HepG2 (cell line): ENCODE measurements around the gene KCNMB4. TPM values are rescaled to one million over a fixed set of nuclear protein-coding genes. Genes with fewer than 3 reads are reported as not detected.
A peak's percentile ranks its signal among the peaks of the same experiment; 100 is the strongest.

ENCODE experiments used
- AGO2 ChIP-seq: fragments of 200-400 bp; formaldehyde crosslinking; optimal IDR thresholded peaks from 2 replicates; pipeline ENCODE3; 2017; ENCODE audit warnings: mild to moderate bottlenecking, low read depth, low read length, moderate library complexity
- ATF6 ChIP-seq: sonication (generic); formaldehyde crosslinking; conservative IDR thresholded peaks from 2 replicates; pipeline ENCODE4 v1.4.0; 2020; ENCODE audit warnings: missing genetic modification reagents
- CHD2 ChIP-seq: IDR thresholded peaks from 2 replicates; pipeline ENCODE4 v1.6.1; 2011; ENCODE audit warnings: low read depth, low read length, improper control_type of control experiment
- E2F1 ChIP-seq: sonication (generic); formaldehyde crosslinking; IDR thresholded peaks from 2 replicates; pipeline ENCODE4 v1.5.0; 2020; ENCODE audit warnings: missing genetic modification reagents
- HNRNPLL ChIP-seq: fragments of 200-400 bp; formaldehyde crosslinking; IDR thresholded peaks from 2 replicates; pipeline ENCODE4 v1.6.1; 2017; ENCODE audit warnings: mild to moderate bottlenecking, low read depth, low read length; ENCODE audit not compliant: poor library complexity, severe bottlenecking
- MTF2 ChIP-seq: sonication (generic); formaldehyde crosslinking; IDR thresholded peaks from 2 replicates; pipeline ENCODE4 v1.5.0; 2020; ENCODE audit warnings: missing genetic modification reagents, borderline replicate concordance
- NR2C2 ChIP-seq: sonication (generic); formaldehyde crosslinking; IDR thresholded peaks from 2 replicates; pipeline ENCODE4 v1.4.0; 2020; ENCODE audit warnings: missing genetic modification reagents, mild to moderate bottlenecking, moderate library complexity, borderline replicate concordance
- PATZ1 ChIP-seq: sonication (generic); formaldehyde crosslinking; IDR thresholded peaks from 2 replicates; pipeline ENCODE4 v1.4.0; 2020; ENCODE audit warnings: missing genetic modification reagents
- PAX8 ChIP-seq: sonication (generic); formaldehyde crosslinking; IDR thresholded peaks from 2 replicates; pipeline ENCODE4 v1.8.0; 2022; ENCODE audit warnings: mild to moderate bottlenecking, missing genetic modification reagents, borderline replicate concordance
- REXO4 ChIP-seq: sonication (generic); formaldehyde crosslinking; IDR thresholded peaks from 2 replicates; pipeline ENCODE4 v1.8.0; 2022; ENCODE audit warnings: missing genetic modification reagents, mild to moderate bottlenecking, borderline replicate concordance
- SIN3B ChIP-seq: fragments of 150-350 bp; IDR thresholded peaks from 2 replicates; pipeline ENCODE4 v1.6.1; 2014; ENCODE audit warnings: low read length
- THAP8 ChIP-seq: sonication (generic); formaldehyde crosslinking; IDR thresholded peaks from 2 replicates; pipeline ENCODE4 v1.5.1; 2020; ENCODE audit warnings: missing genetic modification reagents, mild to moderate bottlenecking, borderline replicate concordance
- ZFP36 ChIP-seq: fragments of 150-350 bp; IDR thresholded peaks from 2 replicates; pipeline ENCODE4 v1.6.1; 2018; ENCODE audit warnings: borderline replicate concordance, low read length, low read depth; ENCODE audit not compliant: partially characterized antibody
- ZFP91 ChIP-seq: sonication (generic); formaldehyde crosslinking; IDR thresholded peaks from 2 replicates; pipeline ENCODE4 v1.9.0; 2022; ENCODE audit warnings: missing genetic modification reagents, mild to moderate bottlenecking, borderline replicate concordance
- ZNF263 ChIP-seq: sonication (generic); formaldehyde crosslinking; IDR thresholded peaks from 2 replicates; pipeline ENCODE4 v1.4.0; 2020; ENCODE audit warnings: missing genetic modification reagents
- ZNF567 ChIP-seq: sonication (generic); formaldehyde crosslinking; IDR thresholded peaks from 2 replicates; pipeline ENCODE4 v1.8.1; 2023; ENCODE audit warnings: mild to moderate bottlenecking, missing genetic modification reagents, borderline replicate concordance
- ZNF761 ChIP-seq: sonication (generic); formaldehyde crosslinking; conservative IDR thresholded peaks from 2 replicates; pipeline ENCODE4 v1.4.0; 2020; ENCODE audit warnings: mild to moderate bottlenecking, missing genetic modification reagents
- polyA plus RNA-seq, 8 experiments: library from polyadenylated mRNA; depleted of rRNA in 3 of 8; stranded (reverse) in 7 of 8; unstranded in 1 of 8; fragments of >200 nt; fragmentation: Illumina TruSeq in 4 of 8; extraction: Trizol in 4 of 8; gene quantifications; 2 replicates each; pipeline versions ENCODE4 v1.2.1 to v1.2.3, GENCODE V29; 2011 to 2016; ENCODE audit warnings: low read depth in 4 of 8, missing spikeins in 1 of 8, mixed read lengths in 1 of 8; ENCODE audit not compliant: insufficient read depth in 1 of 8
- total RNA-seq, 5 experiments: library from RNA; depleted of rRNA; stranded (reverse); fragments of >200 nt; fragmentation: Illumina TruSeq; extraction: Trizol; gene quantifications; 2 replicates each; pipeline ENCODE4 v1.2.3, GENCODE V29; 2016; ENCODE audit warnings: low read depth in 1 of 5

The KCNMB4 gene
- total and polyA plus RNA-seq, 2 of the 13 experiments (the other 11 are each of a cell fraction or from before 2014, with no cell fraction given), result 0.67 to 0.84 TPM

GRCh38 chr12:70365648-70366518 lies at the start of gene KCNMB4 (continued):
- TF ChIP-seq ATF6 (no peak), THAP8 (CRISPR knock-in tag) (no peak), ZNF567 (CRISPR knock-in tag) (no peak), PATZ1 (CRISPR knock-in tag) (peak; percentile 59), SIN3B (peak; percentile 46; the same call in 1 of the 2 replicates), ZFP36 (no peak), E2F1 (CRISPR knock-in tag) (no peak), AGO2 (peak; percentile 41), ZNF761 (CRISPR knock-in tag) (0 out of 2 replicates have a peak, but pooled peaks have one; percentile 44), HNRNPLL (peak; percentile 53), REXO4 (CRISPR knock-in tag) (no peak), CHD2 (no peak), NR2C2 (no peak), PAX8 (no peak), ZFP91 (CRISPR knock-in tag) (peak; percentile 54; the same call in 1 of the 2 replicates), ZNF263 (CRISPR knock-in tag) (no peak), MTF2 (no peak)
